ENCODE results near the gene SPRR1A.

- TF ChIP-seq, protein P1, sequence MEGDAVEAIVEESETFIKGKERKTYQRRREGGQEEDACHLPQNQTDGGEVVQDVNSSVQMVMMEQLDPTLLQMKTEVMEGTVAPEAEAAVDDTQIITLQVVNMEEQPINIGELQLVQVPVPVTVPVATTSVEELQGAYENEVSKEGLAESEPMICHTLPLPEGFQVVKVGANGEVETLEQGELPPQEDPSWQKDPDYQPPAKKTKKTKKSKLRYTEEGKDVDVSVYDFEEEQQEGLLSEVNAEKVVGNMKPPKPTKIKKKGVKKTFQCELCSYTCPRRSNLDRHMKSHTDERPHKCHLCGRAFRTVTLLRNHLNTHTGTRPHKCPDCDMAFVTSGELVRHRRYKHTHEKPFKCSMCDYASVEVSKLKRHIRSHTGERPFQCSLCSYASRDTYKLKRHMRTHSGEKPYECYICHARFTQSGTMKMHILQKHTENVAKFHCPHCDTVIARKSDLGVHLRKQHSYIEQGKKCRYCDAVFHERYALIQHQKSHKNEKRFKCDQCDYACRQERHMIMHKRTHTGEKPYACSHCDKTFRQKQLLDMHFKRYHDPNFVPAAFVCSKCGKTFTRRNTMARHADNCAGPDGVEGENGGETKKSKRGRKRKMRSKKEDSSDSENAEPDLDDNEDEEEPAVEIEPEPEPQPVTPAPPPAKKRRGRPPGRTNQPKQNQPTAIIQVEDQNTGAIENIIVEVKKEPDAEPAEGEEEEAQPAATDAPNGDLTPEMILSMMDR (IDR thresholded peaks at IDR 0.05), result no peak
- no peak for TF ChIP-seq POLR2A (IDR thresholded peaks at IDR 0.05)
Observed at GRCh38 chr1:152954436-152954835, 29.4 kb upstream of the SPRR1A start.

All from gastroesophageal sphincter (tissue), 3 donors.